ENCODE results near the gene FYN. TPM values are rescaled to one million over a fixed set of nuclear protein-coding genes. Genes with fewer than 3 reads are reported as not detected.

Gene FYN
- total and polyA plus RNA-seq, 10 of the 15 experiments (the other 5 are each of a cell fraction or from before 2014, with no cell fraction given), result 51.4 to 247 (median 138) TPM

- H3K36me3 ChIP-seq (ENCODE audit: control insufficient read depth in 2 of 2, insufficient read depth in 2 of 2, low read length in 1 of 2), result no peaks in the 10 kb centered on the region
- H3K27ac ChIP-seq (ENCODE audit: control insufficient read depth, insufficient read depth), result no peak overlapping the region
- no peaks in the 10 kb centered on the region for H3K27me3 ChIP-seq (replicated peaks in 1 of 2; ENCODE audit: control insufficient read depth in 2 of 2, insufficient read depth in 2 of 2, low read length in 1 of 2)
- no peaks in the 10 kb centered on the region for H3K4me1 ChIP-seq (ENCODE audit: control insufficient read depth, insufficient read depth, low read length)
- TF ChIP-seq ELK1 (IDR thresholded peaks at IDR 0.05; ENCODE audit: low read depth, low read length) (no peak), MYC (IDR thresholded peaks at IDR 0.05; ENCODE audit: insufficient read depth, insufficient read length, insufficient replicate concordance, low read length, severe bottlenecking) (no peak), SREBF1 (IDR thresholded peaks at IDR 0.05; ENCODE audit: low read length) (no peak), HDAC6 (IDR thresholded peaks at IDR 0.05; ENCODE audit: unreplicated experiment) (no peak), IRF5 (IDR thresholded peaks at IDR 0.05; ENCODE audit: borderline replicate concordance) (no peak), TAF1 (IDR thresholded peaks at IDR 0.05; ENCODE audit: borderline replicate concordance, low read depth, low read length) (no peak), BCL3 (IDR thresholded peaks at IDR 0.05; ENCODE audit: borderline replicate concordance, insufficient read depth, low read depth, low read length, poor library complexity, severe bottlenecking) (no peak), HDGF (IDR thresholded peaks at IDR 0.05) (no peak), BCLAF1 (IDR thresholded peaks at IDR 0.05) (no peak), SREBF2 (IDR thresholded peaks at IDR 0.05; ENCODE audit: low read length) (no peak), YBX1 (IDR thresholded peaks at IDR 0.05) (no peak), RAD51 (IDR thresholded peaks at IDR 0.05) (no peak)
- SMC1A ChIA-PET (ENCODE audit: uncharacterized antibody, unreplicated experiment), result interaction anchor here (0.7 to 1.4 kb wide), 5 partner anchors 9 to 330 kb away, joined by 3 to 7 read pairs (median 3); partner anchors contain the start of gene TRAF3IP2
- no peaks in the 10 kb centered on the region for H3K9me3 ChIP-seq (replicated peaks; ENCODE audit: control insufficient read depth, insufficient read depth, low read length)
- FAIRE-seq (no peak), DNase-seq (ENCODE audit: low read depth, low spot score) (no peak), ATAC-seq (no peak)
- intact Hi-C loops (cut with micrococcal nuclease; ENCODE audit: unreplicated experiment), result no loop called here
- H2AFZ ChIP-seq (ENCODE audit: control insufficient read depth, low read depth, low read length), result no peak overlapping the region
- H3K79me2 ChIP-seq (ENCODE audit: control insufficient read depth, insufficient read depth, low read length), result no peaks in the 10 kb centered on the region
- WGBS (ENCODE audit: insufficient coverage, insufficient replicate concordance, low lambda C conversion rate, missing lambda C conversion rate), result 51% methylated on average over 13 of the region's 13 CpGs
- no peaks in the 10 kb centered on the region for H4K20me1 ChIP-seq (ENCODE audit: control insufficient read depth, insufficient read depth)
- CTCF ChIA-PET, result interaction anchor here (1.7 kb wide), 1 partner anchor 392 kb away, joined by 5 read pairs; a partner anchor contains a TSS
- no peak overlapping the region for H3K9ac ChIP-seq (ENCODE audit: control insufficient read depth, insufficient read depth, low read length)
- POLR2A ChIA-PET, result no interaction called here
- H3K4me2 ChIP-seq (ENCODE audit: control insufficient read depth, insufficient read depth), result no peak overlapping the region
- BruUV-seq (replicated peaks), result no TSS peak
- in situ Hi-C loops (cut with MboI), result no loop called here
- RAD21 ChIA-PET (ENCODE audit: unreplicated experiment), result interaction anchor here (0.6 to 1.4 kb wide), 4 partner anchors 142 to 890 kb away, joined by 3 read pairs; no protein-coding TSS in a partner anchor
- H3K4me3 ChIP-seq, result no peak overlapping the region
Observed at GRCh38 chr6:111651185-111652034, 221.8 kb downstream of the FYN start.
